H9 (cell line): ENCODE results near the gene PLA2G2F. TPM values are rescaled to one million over a fixed set of nuclear protein-coding genes. Genes with fewer than 3 reads are reported as not detected.

Experiments
- DNase-seq: peaks from one replicate; pipeline ENCODE4 v3.0.0-alpha.2; 2017
- H2AFZ ChIP-seq: one replicate; pipeline ENCODE4 v1.6.1; 2013; ENCODE audit warnings: mild to moderate bottlenecking, low read length, control low read depth, moderate library complexity
- H2AK5ac ChIP-seq: 2 replicates; pipeline ENCODE4 v1.6.1; 2013; ENCODE audit warnings: low read length, control low read depth, mixed read lengths; ENCODE audit not compliant: insufficient read length
- H2BK120ac ChIP-seq: one replicate; pipeline ENCODE4 v1.6.1; 2013; ENCODE audit warnings: low read depth, mild to moderate bottlenecking, low read length, control low read depth, inconsistent platforms; ENCODE audit not compliant: poor library complexity, severe bottlenecking
- H2BK12ac ChIP-seq: 2 replicates; pipeline ENCODE4 v1.6.1; 2013; ENCODE audit warnings: low read length, control low read depth, mixed read lengths, low read depth; ENCODE audit not compliant: insufficient read length
- H2BK15ac ChIP-seq: 2 replicates; pipeline ENCODE4 v1.6.1; 2013; ENCODE audit warnings: low read depth, low read length, control low read depth
- H2BK20ac ChIP-seq: one replicate; pipeline ENCODE4 v1.6.1; 2013; ENCODE audit warnings: low read depth, mild to moderate bottlenecking, low read length, control low read depth, inconsistent platforms; ENCODE audit not compliant: poor library complexity, severe bottlenecking
- H2BK5ac ChIP-seq: 2 replicates; pipeline ENCODE4 v1.6.1; 2013; ENCODE audit warnings: low read length, control low read depth, mixed read lengths; ENCODE audit not compliant: insufficient read length
- H3K14ac ChIP-seq: 2 replicates; pipeline ENCODE4 v1.6.1; 2013; ENCODE audit warnings: low read length, control low read depth; ENCODE audit not compliant: insufficient read depth
- H3K18ac ChIP-seq: 2 replicates; pipeline ENCODE4 v1.6.1; 2013; ENCODE audit warnings: low read depth, mild to moderate bottlenecking, mixed read lengths, low read length, control low read depth; ENCODE audit not compliant: insufficient read length
- H3K23ac ChIP-seq: 2 replicates; pipeline ENCODE4 v1.6.1; 2013; ENCODE audit warnings: low read length, control low read depth, mixed read lengths, low read depth; ENCODE audit not compliant: insufficient read length
- H3K23me2 ChIP-seq: 2 replicates; pipeline ENCODE4 v1.6.1; 2013; ENCODE audit warnings: low read depth, mild to moderate bottlenecking, mixed read lengths, low read length, control low read depth; ENCODE audit not compliant: insufficient read length, poor library complexity, severe bottlenecking
- H3K27ac ChIP-seq: 2 replicates; pipeline ENCODE4 v1.5.1; 2013; ENCODE audit warnings: low read length, control low read depth, mixed read lengths, low read depth; ENCODE audit not compliant: insufficient read length
- H3K27me3 ChIP-seq: 2 replicates; pipeline ENCODE4 v1.6.1; 2013; ENCODE audit warnings: low read length, control low read depth, inconsistent platforms; ENCODE audit not compliant: insufficient read depth
- H3K4ac ChIP-seq: 2 replicates; pipeline ENCODE4 v1.6.1; 2013; ENCODE audit warnings: low read depth, mild to moderate bottlenecking, control low read depth, inconsistent platforms, low read length, moderate library complexity
- H3K4me1 ChIP-seq: 2 replicates; pipeline ENCODE4 v1.6.1; 2013; ENCODE audit warnings: low read length, control low read depth, inconsistent platforms; ENCODE audit not compliant: insufficient read depth
- H3K4me2 ChIP-seq: 2 replicates; pipeline ENCODE4 v1.6.1; 2013; ENCODE audit warnings: low read length, control low read depth, mixed read lengths; ENCODE audit not compliant: insufficient read length, insufficient read depth
- H3K56ac ChIP-seq: 2 replicates; pipeline ENCODE4 v1.6.1; 2013; ENCODE audit warnings: low read depth, mild to moderate bottlenecking, mixed read lengths, low read length, control low read depth; ENCODE audit not compliant: insufficient read length
- H3K79me1 ChIP-seq: 2 replicates; pipeline ENCODE4 v1.6.1; 2013; ENCODE audit warnings: low read depth, mild to moderate bottlenecking, moderate library complexity, low read length, control low read depth, inconsistent platforms; ENCODE audit not compliant: insufficient read depth, poor library complexity, severe bottlenecking
- H3K79me2 ChIP-seq: 2 replicates; pipeline ENCODE4 v1.6.1; 2013; ENCODE audit warnings: low read length, control low read depth, inconsistent platforms; ENCODE audit not compliant: insufficient read depth
- H3K9ac ChIP-seq: 2 replicates; pipeline ENCODE4 v1.6.1; 2013; ENCODE audit warnings: low read length, control low read depth, mixed read lengths; ENCODE audit not compliant: insufficient read length; ENCODE audit errors: extremely low read depth
- H3K9me3 ChIP-seq: one replicate; pipeline ENCODE4 v1.6.1; 2013; ENCODE audit warnings: low read depth, low read length, inconsistent platforms; ENCODE audit not compliant: control insufficient read depth
- H3T11ph ChIP-seq: one replicate; pipeline ENCODE4 v1.6.1; 2013; ENCODE audit warnings: mild to moderate bottlenecking, low read length, control low read depth, inconsistent platforms
- H4K20me1 ChIP-seq: one replicate; pipeline ENCODE4 v1.6.1; 2013; ENCODE audit not compliant: control insufficient read depth, insufficient read length, insufficient read depth
- H4K5ac ChIP-seq: 2 replicates; pipeline ENCODE4 v1.6.1; 2013; ENCODE audit warnings: low read depth, mild to moderate bottlenecking, mixed read lengths, low read length, control low read depth; ENCODE audit not compliant: insufficient read length
- H4K8ac ChIP-seq: replicated peaks from 2 replicates; pipeline ENCODE4 v1.6.1; 2013; ENCODE audit warnings: low read length, control low read depth, mixed read lengths, low read depth; ENCODE audit not compliant: insufficient read length
- H4K91ac ChIP-seq: 2 replicates; pipeline ENCODE4 v1.6.1; 2013; ENCODE audit warnings: low read depth, mild to moderate bottlenecking, moderate library complexity, mixed read lengths, low read length, control low read depth; ENCODE audit not compliant: insufficient read length
- H3K27ac Mint-ChIP-seq, 3 experiments: 2 replicates in 2 of 3; 3 replicates in 1 of 3; pipeline ENCODE4 v1.8.0; 2020 to 2021; ENCODE audit warnings: mixed read lengths in 3 of 3, mild to moderate bottlenecking in 1 of 3, moderate library complexity in 1 of 3
- H3K27me3 Mint-ChIP-seq: 2 replicates; pipeline ENCODE4 v1.8.0; 2021; ENCODE audit warnings: low read depth, mild to moderate bottlenecking, moderate library complexity, mixed read lengths
- H3K36me3 Mint-ChIP-seq, 3 experiments: 2 replicates in 2 of 3; 3 replicates in 1 of 3; pipeline ENCODE4 v1.8.0; 2020 to 2021; ENCODE audit warnings: low read depth in 3 of 3, mixed read lengths in 3 of 3; ENCODE audit not compliant: insufficient read depth in 1 of 3
- H3K4me1 Mint-ChIP-seq, 2 experiments: 2 replicates each; pipeline ENCODE4 v1.8.0; 2020; ENCODE audit warnings: mixed read lengths in 2 of 2
- H3K4me3 Mint-ChIP-seq, 2 experiments: 2 replicates in 1 of 2; 3 replicates in 1 of 2; pipeline ENCODE4 v1.8.0; 2020 to 2021; ENCODE audit warnings: mild to moderate bottlenecking in 2 of 2, mixed read lengths in 2 of 2, moderate library complexity in 1 of 2
- H3K9me3 Mint-ChIP-seq, 2 experiments: 2 replicates in 1 of 2; 3 replicates in 1 of 2; pipeline ENCODE4 v1.8.0; 2020; ENCODE audit warnings: mild to moderate bottlenecking in 2 of 2, mixed read lengths in 2 of 2, moderate library complexity in 1 of 2
- WGBS: extraction: QIAGEN DNeasy Blood & Tissue Kit; methylation state at CpG from one replicate; pipeline ENCODE4 v1.1.7; 2013; ENCODE audit warnings: missing lambda C conversion rate, low lambda C conversion rate, mixed read lengths; ENCODE audit not compliant: insufficient read length; ENCODE audit errors: extremely low coverage; 5-methylcytosine and 5-hydroxymethylcytosine counted together
- total RNA-seq: library from RNA; stranded (reverse); gene quantifications from 2 replicates; pipeline ENCODE4 v1.2.1, GENCODE V29; 2021
- TF ChIP-seq, protein P1 (sequence below): fragments of 200-600 bp; sonication (generic); conservative IDR thresholded peaks from 3 replicates; pipeline ENCODE4 v1.8.0; 2021; ENCODE audit warnings: antibody characterized with exemption, mild to moderate bottlenecking

PLA2G2F gene
- total RNA-seq, 1 experiment from 2014 or later, result not detected

DNA sequence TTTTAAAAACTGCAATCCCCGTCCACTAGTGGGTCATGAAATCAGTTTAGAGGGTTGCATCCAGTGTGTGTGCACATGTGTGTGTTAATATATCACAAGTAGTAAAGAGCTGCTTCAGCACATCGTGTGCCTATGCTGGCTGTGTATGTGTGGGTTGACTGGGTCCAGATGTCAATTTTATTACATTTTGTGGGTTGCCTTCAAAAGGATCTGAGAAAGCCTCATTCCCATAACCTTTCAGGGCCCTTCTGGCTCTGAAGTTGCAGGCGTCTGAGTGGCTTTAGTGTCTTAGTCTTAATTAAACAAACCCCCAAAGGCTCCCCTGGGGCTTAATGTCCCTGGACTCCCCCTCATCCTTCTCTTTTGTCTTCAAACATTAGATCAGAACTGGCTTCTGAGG is 39.6 kb upstream of the PLA2G2F start:
- no peak overlapping the region for H4K91ac ChIP-seq
- Mint-ChIP-seq H3K27ac (no peak overlapping the region), H3K4me3 (no peak overlapping the region), H3K36me3 (peaks cover 8 to 24% (median 23%) of the 10 kb centered on the region in 3 experiments), H3K4me1 (peaks cover 0 to 2% of the 10 kb centered on the region in 2 experiments; a peak in 1 of 4 replicates), H3K27me3 (peaks cover 10% of the 10 kb centered on the region), H3K9me3 (peaks cover 42 to 46% of the 10 kb centered on the region in 2 experiments)
- H3K27me3 ChIP-seq, result no peaks in the 10 kb centered on the region
- no peak overlapping the region for H3K4me2 ChIP-seq
- no peak overlapping the region for H3K14ac ChIP-seq
- H3K4me1 ChIP-seq, result no peaks in the 10 kb centered on the region
- H2BK20ac ChIP-seq, result no peak overlapping the region
- no peak overlapping the region for H3K4ac ChIP-seq
- TF ChIP-seq, protein P1, sequence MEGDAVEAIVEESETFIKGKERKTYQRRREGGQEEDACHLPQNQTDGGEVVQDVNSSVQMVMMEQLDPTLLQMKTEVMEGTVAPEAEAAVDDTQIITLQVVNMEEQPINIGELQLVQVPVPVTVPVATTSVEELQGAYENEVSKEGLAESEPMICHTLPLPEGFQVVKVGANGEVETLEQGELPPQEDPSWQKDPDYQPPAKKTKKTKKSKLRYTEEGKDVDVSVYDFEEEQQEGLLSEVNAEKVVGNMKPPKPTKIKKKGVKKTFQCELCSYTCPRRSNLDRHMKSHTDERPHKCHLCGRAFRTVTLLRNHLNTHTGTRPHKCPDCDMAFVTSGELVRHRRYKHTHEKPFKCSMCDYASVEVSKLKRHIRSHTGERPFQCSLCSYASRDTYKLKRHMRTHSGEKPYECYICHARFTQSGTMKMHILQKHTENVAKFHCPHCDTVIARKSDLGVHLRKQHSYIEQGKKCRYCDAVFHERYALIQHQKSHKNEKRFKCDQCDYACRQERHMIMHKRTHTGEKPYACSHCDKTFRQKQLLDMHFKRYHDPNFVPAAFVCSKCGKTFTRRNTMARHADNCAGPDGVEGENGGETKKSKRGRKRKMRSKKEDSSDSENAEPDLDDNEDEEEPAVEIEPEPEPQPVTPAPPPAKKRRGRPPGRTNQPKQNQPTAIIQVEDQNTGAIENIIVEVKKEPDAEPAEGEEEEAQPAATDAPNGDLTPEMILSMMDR, result no peak
- H2AK5ac ChIP-seq, result no peak overlapping the region
- H4K20me1 ChIP-seq, result no peaks in the 10 kb centered on the region
- H3K79me2 ChIP-seq, result no peaks in the 10 kb centered on the region
- no peak overlapping the region for H2BK5ac ChIP-seq
- H3K9me3 ChIP-seq, result peaks cover 37% of the 10 kb centered on the region
- H2BK15ac ChIP-seq, result no peak overlapping the region
- no peak overlapping the region for H3T11ph ChIP-seq
- no peak overlapping the region for H3K18ac ChIP-seq
- H3K23me2 ChIP-seq, result no peaks in the 10 kb centered on the region
- H2BK12ac ChIP-seq, result no peak overlapping the region
- H3K9ac ChIP-seq, result no peak overlapping the region
- H4K8ac ChIP-seq, result no peak overlapping the region
- no peaks in the 10 kb centered on the region for H3K79me1 ChIP-seq
- no peak overlapping the region for H2BK120ac ChIP-seq
- DNase-seq, result no peak
- H3K27ac ChIP-seq, result no peak overlapping the region
- H2AFZ ChIP-seq, result no peak overlapping the region
- no peak overlapping the region for H3K56ac ChIP-seq
- no CpG with 5 or more reads among the region's 3 CpGs for WGBS
- H3K23ac ChIP-seq, result no peak overlapping the region
- H4K5ac ChIP-seq, result no peak overlapping the region
